Subcutaneous abdominal adipose tissue (tissue), 5 donors: ENCODE data around the gene IARS2.
"Not testable (repeated sequence)": the region's sequence is repeated elsewhere in the genome, so short reads cannot be mapped to it uniquely, and the experiment has no call there.

ENCODE experiments used
- H3K27ac ChIP-seq: one replicate; pipeline ENCODE4 v1.7.0; 2013; ENCODE audit warnings: low read depth, mild to moderate bottlenecking, inconsistent platforms, low read length, moderate library complexity
- H3K27me3 ChIP-seq, 5 donors: one replicate each; pipeline ENCODE4 v1.7.0; 2013; ENCODE audit warnings: low read length in 5 of 5, inconsistent platforms in 1 of 5; ENCODE audit not compliant: control insufficient read depth in 5 of 5, insufficient read depth in 4 of 5
- H3K36me3 ChIP-seq, 5 donors: one replicate each; pipeline ENCODE4 v1.7.0; 2013; ENCODE audit warnings: low read length in 5 of 5; ENCODE audit not compliant: control insufficient read depth in 5 of 5, insufficient read depth in 5 of 5
- H3K4me1 ChIP-seq, 5 donors: one replicate each; pipeline ENCODE4 v1.7.0; 2013; ENCODE audit warnings: low read length in 5 of 5, mild to moderate bottlenecking in 3 of 5, moderate library complexity in 1 of 5; ENCODE audit not compliant: control insufficient read depth in 5 of 5, insufficient read depth in 5 of 5
- H3K4me3 ChIP-seq, 5 donors: one replicate each; pipeline ENCODE4 v1.7.0; 2013; ENCODE audit warnings: low read length in 5 of 5, low read depth in 1 of 5
- H3K9ac ChIP-seq, 5 donors: one replicate each; pipeline ENCODE4 v1.7.0; 2013; ENCODE audit warnings: low read length in 5 of 5, mild to moderate bottlenecking in 4 of 5, moderate library complexity in 3 of 5
- H3K9me3 ChIP-seq, 5 donors: one replicate each; pipeline ENCODE4 v1.7.0; 2013; ENCODE audit warnings: low read length in 5 of 5; ENCODE audit not compliant: control insufficient read depth in 5 of 5
- donor health status: healthy.
- donor health status: healthy.
- donor health status: healthy.
- donor health status: healthy.
- donor health status: healthy.

Gene IARS2

DNA sequence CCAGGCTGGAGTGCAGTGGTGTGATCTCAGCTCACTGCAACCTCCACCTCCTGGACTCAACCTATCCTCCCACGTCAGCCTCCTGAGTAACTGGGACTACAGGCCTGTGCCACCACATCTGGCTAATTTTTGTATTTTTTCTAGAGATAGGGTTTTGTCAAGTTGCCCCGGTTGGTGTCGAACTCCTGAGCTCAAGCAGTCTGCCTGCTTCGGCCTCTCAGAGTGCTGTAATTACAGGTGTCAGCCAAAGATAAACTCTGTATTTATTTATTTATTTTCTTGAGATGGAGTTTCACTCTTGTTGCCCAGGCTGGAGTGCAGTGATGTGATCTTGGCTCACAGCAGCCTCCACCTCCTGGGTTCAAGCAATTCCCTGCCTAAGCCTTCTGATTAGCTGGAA lies 18.7 kb downstream of the IARS2 start:
- H3K27me3 ChIP-seq, H3K4me3 ChIP-seq, H3K9ac ChIP-seq, H3K27ac ChIP-seq, H3K4me1 ChIP-seq, H3K9me3 ChIP-seq: not testable (repeated sequence)
- H3K36me3 ChIP-seq, result peaks cover 28 to 61% (median 41%) of the 10 kb centered on the region in 5 donors

DNA sequence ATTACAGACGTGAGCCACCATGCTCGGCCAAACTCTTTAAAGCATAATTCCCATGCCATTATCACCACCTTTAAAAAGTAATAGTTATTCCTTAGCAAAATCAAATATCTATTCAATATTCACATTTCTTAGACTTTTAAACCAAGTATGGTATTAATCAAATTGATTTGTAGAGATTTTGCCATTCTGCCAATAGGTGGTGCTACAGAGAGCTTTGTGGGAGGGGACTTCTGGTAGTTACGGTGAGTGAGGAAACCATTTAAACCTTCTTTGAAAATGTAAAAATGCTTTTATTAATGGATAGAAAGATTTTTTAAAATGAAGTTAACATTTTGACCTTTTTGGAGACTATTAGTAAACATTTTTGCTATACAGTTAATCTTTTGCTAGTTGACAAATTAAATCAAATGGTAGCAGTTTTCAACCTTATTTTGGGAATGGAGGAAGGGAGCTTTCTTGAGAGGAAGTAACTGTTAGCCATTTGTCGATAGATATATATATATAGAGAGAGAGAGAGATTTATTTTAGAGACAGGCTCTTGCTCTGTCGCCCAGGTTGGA lies 19.3 kb downstream of the IARS2 start:
- Histone ChIP-seq H3K4me1 (peaks cover 0 to 2% (median 0%) of the 10 kb centered on the region in 5 donors), H3K9me3 (no peaks in the 10 kb centered on the region), H3K36me3 (peaks cover 26 to 56% (median 40%) of the 10 kb centered on the region in 5 donors), H3K27me3 (no peaks in the 10 kb centered on the region), H3K9ac (no peak overlapping the region), H3K27ac (no peak overlapping the region), H3K4me3 (no peak overlapping the region)

DNA sequence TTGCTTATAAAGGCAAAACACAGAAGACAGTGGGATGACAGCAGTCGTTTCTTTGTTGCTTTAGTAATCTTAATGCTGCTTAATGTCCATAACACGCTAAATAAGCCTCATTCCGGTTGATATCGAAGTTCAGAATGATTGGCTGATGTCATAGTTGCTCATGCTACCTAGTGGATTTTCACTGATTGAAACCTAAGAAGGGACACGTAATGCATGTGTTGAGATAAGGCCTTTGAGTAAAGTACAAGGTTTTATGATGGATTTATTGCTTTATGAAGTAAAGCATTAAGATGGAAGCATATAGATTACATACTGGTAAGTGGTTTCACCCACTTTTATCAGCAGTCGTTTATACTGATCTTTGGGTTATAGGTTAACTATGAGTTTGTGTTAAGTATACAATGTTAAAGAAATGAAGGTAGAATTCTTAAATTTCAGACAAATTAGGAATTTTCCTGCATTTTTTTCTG lies 25.1 kb downstream of the IARS2 start:
- peak overlapping the region in 3 of 5 donors; percentile 14 to 66 (median 21) for H3K9ac ChIP-seq
- peak overlapping the region in 1 of 5 donors; percentile 22 for H3K4me3 ChIP-seq
- H3K4me1 ChIP-seq, result peaks cover 0 to 13% (median 9%) of the 10 kb centered on the region in 5 donors
- H3K36me3 ChIP-seq, result peaks cover 8 to 25% (median 16%) of the 10 kb centered on the region in 5 donors
- H3K9me3 ChIP-seq, result no peaks in the 10 kb centered on the region
- peak overlapping the region; percentile 80 for H3K27ac ChIP-seq
- H3K27me3 ChIP-seq, result no peaks in the 10 kb centered on the region

DNA sequence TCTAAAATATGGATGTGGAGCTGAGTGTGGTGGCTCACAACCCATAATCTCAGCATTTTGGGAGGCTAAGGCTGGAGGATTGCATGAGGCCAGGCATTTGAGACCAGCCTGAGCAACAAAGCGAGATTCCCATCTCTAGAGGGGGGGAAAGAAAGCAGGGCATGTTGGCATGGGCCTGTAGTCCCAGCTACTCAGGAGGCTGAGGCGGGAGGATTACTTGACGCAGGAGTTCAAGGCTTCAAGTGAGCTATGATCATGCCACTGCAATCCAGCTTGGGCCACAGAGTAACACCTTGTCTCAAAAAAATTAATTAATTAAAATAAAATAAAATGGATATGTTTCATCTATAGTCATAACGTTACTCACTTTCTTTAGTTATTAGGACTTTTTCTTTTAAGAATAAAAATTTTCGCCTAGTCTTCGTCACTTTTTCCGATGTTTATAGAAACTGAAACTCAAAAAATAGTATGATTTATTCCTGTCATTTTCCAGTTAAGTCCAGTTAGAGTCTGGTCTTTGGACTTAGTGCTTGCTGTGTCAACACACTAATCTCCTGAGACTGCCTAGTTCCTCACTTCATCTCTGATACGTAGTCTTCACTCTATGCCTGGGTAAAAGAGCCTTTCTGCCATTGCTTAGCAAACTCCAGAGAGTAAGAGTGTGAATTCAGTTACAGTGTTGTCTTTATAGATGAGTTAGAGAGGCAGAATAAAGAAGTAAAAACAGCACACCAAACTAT lies 28.0 kb downstream of the IARS2 start:
- Histone ChIP-seq H3K9ac (peak overlapping the region in 3 of 5 donors; percentile 16 to 28 (median 20)), H3K27me3 (no peaks in the 10 kb centered on the region)

DNA sequence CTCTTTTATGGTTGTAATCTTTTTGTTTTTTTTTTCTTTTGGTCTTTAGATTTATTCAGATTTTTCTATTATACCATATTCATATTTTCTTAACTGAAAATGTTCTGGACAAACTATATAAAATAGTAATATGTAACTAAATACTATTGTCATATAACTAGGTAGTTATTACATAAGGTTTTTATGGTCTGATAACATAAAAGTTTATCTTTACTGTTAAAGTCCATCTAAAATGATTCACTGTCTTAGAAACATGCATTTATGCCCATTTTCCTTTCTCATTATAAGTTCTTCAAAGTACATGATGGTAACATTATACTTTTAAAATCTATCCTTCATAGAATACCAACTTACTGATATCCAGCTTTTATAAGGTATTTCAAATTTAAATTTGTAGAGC lies 29.1 kb downstream of the IARS2 start:
- H3K9me3 ChIP-seq, result no peaks in the 10 kb centered on the region
- no peak overlapping the region for H3K9ac ChIP-seq
- H3K36me3 ChIP-seq, result peaks cover 8 to 18% (median 9%) of the 10 kb centered on the region in 5 donors
- H3K4me3 ChIP-seq, result no peak overlapping the region
- H3K27me3 ChIP-seq, result no peaks in the 10 kb centered on the region
- no peak overlapping the region for H3K27ac ChIP-seq
- peaks cover 0 to 13% (median 9%) of the 10 kb centered on the region in 5 donors for H3K4me1 ChIP-seq

More for the DNA sequence above, 28.0 kb downstream of the IARS2 start:
- peak overlapping the region in 3 of 5 donors; percentile 23 to 41 (median 37) for H3K4me3 ChIP-seq
- peak overlapping the region; percentile 81 for H3K27ac ChIP-seq
- H3K4me1 ChIP-seq, result peaks cover 0 to 13% (median 9%) of the 10 kb centered on the region in 5 donors
- H3K36me3 ChIP-seq, result peaks cover 2 to 15% (median 9%) of the 10 kb centered on the region in 5 donors
- no peaks in the 10 kb centered on the region for H3K9me3 ChIP-seq

DNA sequence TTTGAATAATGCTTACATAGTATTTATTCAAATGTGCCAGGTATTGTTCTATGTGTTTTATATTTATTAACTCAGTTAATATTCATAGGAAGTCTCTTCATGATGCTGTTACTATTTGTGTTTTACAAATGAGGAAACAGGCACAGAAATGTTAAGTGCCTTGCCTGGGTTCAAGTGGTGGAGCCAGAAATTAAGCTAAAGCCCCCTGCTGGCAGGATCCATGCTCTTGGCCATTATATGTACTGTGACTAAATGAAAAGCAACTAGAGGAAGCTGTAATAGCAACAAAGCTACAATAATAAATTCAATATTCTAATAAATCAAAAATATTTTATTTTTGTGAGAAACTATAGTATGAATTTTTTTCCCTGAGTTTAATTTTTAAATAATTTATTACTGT lies 30.0 kb downstream of the IARS2 start:
- H3K9ac ChIP-seq, result no peak overlapping the region
- H3K4me3 ChIP-seq, result no peak overlapping the region
- H3K36me3 ChIP-seq, result peaks cover 12 to 24% (median 17%) of the 10 kb centered on the region in 5 donors
- no peak overlapping the region for H3K27ac ChIP-seq
- no peaks in the 10 kb centered on the region for H3K27me3 ChIP-seq
- no peaks in the 10 kb centered on the region for H3K9me3 ChIP-seq
- H3K4me1 ChIP-seq, result peaks cover 0 to 9% (median 6%) of the 10 kb centered on the region in 5 donors

DNA sequence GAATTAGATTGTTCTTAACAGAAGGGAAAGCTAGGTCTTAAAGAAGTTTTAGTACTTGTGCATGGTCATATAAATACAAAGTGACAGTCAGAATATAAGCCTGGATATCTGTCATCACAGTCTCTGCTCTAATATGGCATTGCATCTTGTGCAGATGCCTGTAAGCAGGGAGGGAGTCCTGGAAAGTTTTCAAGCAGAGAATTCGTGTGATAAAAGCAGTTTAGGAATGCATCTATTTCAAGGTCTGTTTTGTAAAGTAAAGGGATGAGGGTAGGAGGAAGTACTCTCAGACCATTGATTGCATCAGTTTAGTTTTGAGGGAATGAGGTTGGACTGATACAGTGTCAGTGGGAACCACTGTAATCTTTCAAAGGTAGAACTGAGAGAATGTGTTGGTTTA lies 30.6 kb downstream of the IARS2 start:
- no peaks in the 10 kb centered on the region for H3K9me3 ChIP-seq
- H3K4me3 ChIP-seq, result no peak overlapping the region
- peaks cover 12 to 25% (median 19%) of the 10 kb centered on the region in 5 donors for H3K36me3 ChIP-seq
- H3K27ac ChIP-seq, result no peak overlapping the region
- peaks cover 0 to 6% (median 3%) of the 10 kb centered on the region in 5 donors for H3K4me1 ChIP-seq
- H3K9ac ChIP-seq, result no peak overlapping the region
- H3K27me3 ChIP-seq, result no peaks in the 10 kb centered on the region

DNA sequence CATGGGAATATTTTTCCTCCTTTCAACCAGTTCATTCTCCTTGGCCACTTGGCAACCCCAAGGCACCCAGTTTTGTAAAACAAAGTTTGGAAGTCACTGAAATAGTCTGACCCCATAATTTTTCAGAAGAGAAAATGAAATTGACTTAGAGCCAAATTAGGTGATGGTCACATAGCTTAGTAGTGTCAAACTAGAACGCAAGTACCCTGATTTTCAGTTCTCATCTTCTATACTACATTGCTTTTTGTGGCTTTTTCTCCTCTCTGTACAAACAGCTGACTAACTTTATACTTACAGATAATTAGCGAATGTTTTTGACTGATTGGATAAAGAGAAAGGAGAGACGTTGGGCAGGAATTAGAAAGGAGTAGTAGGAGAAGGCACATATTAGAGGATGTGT lies 33.1 kb downstream of the IARS2 start:
- H3K4me1 ChIP-seq, result peaks cover 0 to 3% (median 0%) of the 10 kb centered on the region in 5 donors
- H3K9me3 ChIP-seq, result no peaks in the 10 kb centered on the region
- H3K9ac ChIP-seq, result no peak overlapping the region
- H3K36me3 ChIP-seq, result peaks cover 12 to 36% (median 23%) of the 10 kb centered on the region in 5 donors
- H3K27me3 ChIP-seq, result no peaks in the 10 kb centered on the region
- H3K4me3 ChIP-seq, result no peak overlapping the region
- H3K27ac ChIP-seq, result no peak overlapping the region

DNA sequence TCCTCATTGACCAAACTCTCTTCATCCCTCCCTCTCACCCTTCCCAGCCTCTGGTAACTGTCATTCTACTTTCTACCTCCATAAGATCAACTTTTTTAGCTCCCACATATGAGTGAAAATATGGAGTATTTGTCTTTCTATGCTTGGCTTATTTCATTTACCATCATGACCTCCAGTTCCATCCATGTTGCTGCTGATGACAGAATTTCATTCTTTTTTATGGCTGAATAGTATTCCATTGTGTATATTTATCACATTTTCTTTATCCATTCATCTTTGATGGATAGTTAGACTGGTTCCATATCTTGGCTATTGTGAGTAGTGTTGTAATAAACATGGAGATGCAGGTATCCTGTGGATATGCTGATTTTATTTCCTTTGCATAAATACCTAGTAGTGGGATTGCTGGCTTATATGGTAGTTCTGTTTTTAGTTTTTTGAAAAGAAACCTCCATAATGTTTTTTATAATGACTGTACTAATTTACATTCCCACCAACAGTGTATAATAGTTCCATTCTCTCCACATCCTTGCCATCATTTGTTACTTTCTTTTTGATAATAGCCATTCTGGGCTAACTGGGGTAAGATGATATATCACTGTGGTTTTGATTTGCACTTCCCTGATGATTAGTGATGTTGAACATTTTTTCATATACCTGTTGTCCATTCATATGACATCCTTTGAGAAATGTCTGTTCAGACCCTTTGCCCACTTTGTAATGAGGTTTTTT lies 35.7 kb downstream of the IARS2 start:
- H3K27me3 ChIP-seq, result no peaks in the 10 kb centered on the region
- peaks cover 20 to 50% (median 39%) of the 10 kb centered on the region in 5 donors for H3K36me3 ChIP-seq
- no peaks in the 10 kb centered on the region for H3K9me3 ChIP-seq
- H3K9ac ChIP-seq, result no peak overlapping the region
- no peak overlapping the region for H3K4me3 ChIP-seq
- no peak overlapping the region for H3K27ac ChIP-seq
- H3K4me1 ChIP-seq, result no peaks in the 10 kb centered on the region

DNA sequence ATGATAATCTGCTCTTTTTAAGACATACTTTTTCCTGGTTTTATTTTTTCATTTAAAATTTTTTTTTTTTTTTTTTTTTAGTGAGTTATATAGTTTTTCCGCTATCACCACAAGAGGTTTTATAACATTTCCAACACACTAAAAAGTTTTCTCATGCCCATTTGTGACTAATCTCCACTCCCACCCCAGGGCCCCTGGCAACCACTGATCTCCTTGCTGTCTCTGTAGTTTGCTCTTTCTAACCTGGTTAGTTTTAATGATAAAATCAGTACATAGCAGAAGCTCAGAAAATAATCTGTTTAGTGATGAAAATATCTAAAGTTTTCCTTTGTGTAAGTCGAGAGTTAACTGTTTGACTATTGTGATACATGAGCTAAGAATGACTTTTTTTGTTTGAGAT lies 41.8 kb downstream of the IARS2 start:
- Histone ChIP-seq H3K4me3 (no peak overlapping the region), H3K4me1 (peaks cover 0 to 9% (median 0%) of the 10 kb centered on the region in 5 donors), H3K27me3 (no peaks in the 10 kb centered on the region), H3K9me3 (no peaks in the 10 kb centered on the region), H3K9ac (no peak overlapping the region), H3K27ac (no peak overlapping the region), H3K36me3 (peaks cover 26 to 60% (median 36%) of the 10 kb centered on the region in 5 donors)
